NCI-H128 (cell line): Measurements from ENCODE around the gene HTT-AS.

Experiments used
- DNase-seq: peaks from one replicate; lab custom pipeline; 2025; ENCODE audit not compliant: unreplicated experiment; lab: John Stamatoyannopoulos, UW

Gene HTT-AS

DNA sequence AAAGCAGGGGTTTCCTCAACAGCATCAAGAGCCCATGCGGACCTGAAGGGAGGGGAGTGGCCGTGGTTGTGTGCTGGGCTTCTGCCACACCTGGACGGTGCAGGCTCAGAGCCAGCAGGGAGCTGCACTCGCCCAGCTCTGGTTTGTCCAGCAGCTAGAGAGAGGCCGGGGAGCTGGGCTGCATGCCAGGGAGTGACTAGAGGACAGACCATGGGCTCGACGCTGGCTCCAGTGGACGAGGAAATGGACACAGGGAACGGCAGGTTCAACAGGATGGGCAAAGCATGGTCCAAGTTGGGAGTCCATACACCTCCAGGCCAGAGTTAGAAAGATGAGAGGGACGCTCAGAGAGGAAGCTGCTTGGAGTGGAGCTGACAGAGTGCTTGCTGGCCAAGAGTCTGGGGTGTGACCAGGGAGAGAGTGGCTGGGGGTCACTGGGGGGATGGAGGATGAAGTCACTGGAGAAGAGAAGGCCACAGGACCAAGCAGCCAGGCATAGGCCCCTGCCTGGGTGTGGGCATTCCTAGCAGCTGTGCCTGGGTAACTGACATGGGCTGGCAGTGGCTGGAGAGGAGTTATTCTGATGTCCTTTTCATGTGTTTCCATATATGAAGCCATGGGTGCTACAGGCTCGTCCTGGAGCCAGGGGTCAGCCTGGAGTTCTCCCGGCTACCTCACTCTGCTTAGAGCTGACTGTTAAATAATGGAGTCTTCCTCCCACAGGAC is 42.8 kb downstream of the HTT-AS start:
- no peak for DNase-seq

DNA sequence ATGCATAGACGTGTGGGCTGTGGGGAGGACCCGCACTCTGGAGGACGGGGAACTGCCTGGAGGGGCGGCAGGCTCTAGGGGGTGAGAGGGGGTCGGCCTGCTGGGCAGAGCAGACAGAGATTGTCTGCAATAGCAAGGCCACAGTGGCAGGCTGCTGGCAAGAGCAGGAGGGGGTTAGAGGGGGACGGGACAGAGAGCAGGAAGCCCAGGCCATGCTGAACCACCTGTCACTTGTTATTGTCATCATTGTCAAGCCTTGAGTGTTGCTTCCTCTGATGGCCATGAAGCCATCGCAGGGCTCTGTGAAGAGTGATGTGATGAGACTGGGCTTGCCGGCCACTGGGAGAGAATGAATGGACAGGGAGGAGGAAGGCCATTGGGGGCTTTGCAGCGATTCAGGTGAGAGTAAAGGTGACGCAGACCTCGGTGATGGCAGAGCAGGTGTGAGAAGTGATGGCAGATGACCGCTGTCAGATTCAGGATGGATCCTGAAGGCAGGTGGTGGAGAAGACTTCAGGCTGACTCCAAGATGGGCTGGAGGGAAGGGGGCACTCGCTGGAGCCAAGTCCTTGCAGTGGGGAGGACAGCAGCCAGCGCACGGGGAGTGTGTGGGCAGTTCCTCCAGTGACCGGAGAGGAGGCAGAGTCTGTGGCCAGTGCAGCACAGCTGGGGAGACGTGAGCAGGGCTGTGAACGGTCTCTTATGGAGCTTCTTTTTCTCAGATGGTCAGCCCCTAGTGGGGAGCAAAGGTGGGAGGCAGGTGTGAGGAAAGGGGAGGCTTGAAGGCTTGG is 43.6 kb downstream of the HTT-AS start:
- no peak for DNase-seq

DNA sequence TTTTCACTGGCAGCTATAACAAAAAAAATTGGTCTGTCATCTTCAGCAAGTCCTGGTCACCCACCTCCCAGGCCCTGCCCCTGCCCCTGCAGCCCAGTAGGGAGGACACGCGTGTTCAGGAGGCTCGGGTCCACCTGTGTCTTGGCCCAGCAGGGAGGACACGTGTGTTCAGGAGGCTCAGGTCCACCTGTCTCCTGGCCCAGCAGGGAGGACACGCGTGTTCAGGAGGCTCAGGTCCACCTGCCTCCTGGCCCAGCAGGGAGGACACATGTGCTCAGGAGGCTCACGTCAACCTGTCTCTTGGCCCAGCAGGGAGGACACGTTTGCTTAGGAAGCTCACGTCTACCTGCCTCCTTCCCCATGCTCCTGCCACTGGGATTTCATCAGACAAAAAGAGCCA is 44.9 kb downstream of the HTT-AS start:
- DNase-seq, result no peak

DNA sequence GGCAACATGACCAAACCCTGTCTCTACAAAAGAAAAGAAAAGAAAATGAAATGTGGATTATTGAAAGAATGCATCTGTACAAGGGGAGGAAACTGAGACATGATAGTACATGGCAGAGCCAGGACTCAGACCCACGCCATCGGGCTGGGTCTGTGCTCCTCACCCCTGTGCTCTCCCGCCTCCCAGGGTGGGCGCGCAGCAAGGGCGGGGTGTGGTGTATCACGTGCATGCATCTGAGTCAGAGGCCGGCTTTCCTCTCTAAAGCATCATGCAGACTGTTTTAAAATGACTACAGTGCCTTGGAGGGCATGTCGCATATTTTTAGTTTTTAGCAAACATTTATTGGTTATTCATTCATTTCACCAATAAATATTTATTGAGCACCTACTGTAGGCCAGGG is 47.8 kb downstream of the HTT-AS start:
- DNase-seq, result no peak

DNA sequence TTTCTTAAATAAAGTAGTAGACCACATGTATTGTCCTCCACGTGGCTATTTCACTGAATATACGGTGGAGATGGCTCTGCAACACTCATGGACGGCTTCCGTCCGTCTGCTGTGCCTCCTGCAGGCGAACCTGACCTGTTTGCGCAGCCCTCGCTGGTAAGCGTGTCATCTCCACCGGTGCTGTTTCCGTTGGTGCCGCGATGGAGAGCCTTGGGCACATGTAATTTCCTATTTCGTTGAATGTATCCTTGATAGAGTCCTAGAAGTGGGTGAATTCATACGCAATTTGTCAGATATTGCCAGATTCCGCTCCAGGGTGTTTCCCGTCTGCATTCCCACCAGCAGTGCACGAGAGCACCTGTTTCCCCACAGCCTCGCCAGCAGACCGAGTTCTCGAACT is 48.5 kb downstream of the HTT-AS start:
- no peak for DNase-seq

DNA sequence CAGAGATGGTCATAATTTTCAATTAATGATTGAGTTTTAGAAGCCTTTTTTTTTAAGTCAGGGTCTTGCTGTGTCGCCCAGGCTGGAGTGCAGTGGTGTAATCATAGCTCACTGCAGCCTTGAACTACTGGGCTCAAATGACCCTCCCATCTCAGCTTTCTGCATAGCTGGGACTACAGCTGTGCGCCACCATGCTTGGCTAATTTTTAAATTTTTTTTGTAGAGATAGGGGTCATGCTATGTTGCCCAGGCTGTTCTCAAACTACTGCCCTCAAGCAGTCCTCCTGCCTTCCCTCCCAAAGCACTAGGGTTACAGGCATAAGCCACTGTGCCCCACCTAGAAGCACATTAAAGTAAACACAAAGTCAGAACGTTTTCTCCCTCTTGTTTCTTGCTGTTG is 51.7 kb downstream of the HTT-AS start:
- no peak for DNase-seq

DNA sequence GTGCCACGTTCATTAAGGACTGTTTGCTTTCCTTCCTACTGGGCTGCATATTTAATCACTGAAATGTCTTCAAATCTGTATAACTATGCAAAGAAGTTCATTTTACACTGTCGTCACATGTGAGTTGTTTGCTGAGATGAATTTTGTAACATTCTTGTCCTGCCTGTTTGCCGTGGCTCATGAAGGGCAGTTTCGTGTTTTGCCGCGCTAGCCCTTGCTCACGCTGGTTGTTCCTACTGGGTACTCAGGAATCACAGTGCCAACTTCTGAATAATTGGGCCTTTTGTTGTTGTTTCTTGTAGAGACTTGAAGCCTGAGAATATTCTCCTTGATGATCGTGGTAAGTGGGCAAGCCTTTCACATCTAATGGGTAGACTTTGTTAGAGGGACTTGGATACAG is 52.2 kb downstream of the HTT-AS start:
- DNase-seq, result no peak

DNA sequence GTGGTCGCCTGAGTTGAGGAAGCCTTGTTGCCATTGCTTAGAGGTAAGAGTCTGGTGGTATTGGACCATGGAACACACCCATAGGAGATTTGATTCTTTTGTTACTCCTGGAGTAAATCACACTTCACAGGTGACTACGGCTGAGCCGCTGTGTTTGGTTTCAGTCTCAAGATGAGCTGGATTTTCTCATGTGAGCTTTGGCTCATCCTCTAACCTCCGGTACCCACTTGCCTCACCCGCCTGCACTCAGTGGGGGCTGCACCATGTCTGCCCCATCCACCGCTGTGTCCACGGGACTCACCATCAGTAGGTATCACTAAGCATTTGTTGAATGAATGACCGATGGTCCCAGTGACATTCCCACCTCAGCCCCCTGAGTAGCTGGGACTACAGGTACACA is 52.7 kb downstream of the HTT-AS start:
- no peak for DNase-seq

DNA sequence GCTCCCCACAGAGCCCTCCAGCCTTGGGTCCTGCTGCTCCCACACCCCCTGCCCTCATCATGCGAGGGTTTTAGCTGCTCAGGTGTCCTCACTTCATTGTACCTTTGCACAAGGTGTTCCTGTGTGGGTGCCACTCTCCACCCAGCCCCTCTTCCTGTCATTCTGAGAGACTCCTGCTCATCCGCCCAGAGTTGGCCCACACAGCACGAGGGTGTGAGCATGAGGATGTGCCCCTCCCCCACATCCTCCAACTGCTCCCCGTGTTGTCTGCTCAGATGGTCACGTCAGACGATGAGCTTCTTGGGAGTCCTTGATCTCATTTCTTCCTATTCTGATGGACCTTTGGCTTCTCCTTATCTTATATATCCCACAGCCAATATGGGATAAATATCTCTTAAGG is 53.2 kb downstream of the HTT-AS start:
- DNase-seq, result no peak

DNA sequence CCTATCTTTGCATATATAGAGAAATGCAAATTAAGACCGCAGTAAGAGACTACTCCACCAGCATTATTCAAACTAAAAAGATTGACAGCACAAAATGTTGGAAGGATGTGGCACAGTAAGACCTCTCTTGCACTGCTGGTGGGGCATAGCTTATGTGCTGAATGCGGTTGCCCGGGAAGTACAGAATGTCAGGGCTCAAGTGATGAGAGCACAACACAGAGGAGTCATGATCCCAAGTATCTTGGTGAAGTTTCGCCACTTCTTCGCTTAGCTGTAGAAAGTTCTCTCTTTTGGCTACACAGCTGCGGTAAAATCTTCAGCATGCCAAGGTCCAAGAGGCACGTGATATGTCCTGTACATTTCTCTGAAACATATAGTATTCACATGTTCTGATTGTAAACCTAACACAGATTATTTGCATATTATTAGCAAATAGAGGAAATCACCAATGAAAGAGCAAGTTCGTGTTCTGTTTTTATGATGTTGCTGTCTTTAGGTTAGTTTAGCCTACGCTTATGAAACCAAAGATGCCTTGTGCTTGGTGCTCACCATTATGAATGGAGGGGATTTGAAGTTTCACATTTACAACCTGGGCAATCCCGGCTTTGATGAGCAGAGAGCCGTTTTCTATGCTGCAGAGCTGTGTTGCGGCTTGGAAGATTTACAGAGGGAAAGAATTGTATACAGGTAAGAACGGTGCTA is 55.0 kb downstream of the HTT-AS start:
- no peak for DNase-seq

DNA sequence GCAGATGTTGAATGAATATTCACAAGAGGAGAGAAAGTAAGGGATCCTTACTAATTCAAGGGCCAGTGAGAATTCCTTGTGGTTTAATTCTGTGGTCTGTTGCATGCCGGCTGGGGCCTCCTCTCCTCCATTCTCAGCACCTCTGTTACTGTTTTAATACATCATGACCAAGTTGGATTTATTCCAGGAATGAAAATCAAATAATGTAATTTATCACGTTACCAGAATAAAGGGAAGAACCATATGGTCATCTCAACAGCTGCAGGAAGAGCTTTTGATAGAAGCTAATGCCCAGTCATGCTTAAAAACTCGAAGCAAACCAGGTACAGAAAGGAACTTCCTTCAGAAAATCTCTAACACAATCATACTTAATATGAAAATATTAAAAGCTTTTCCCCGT is 56.8 kb downstream of the HTT-AS start:
- DNase-seq, result no peak

DNA sequence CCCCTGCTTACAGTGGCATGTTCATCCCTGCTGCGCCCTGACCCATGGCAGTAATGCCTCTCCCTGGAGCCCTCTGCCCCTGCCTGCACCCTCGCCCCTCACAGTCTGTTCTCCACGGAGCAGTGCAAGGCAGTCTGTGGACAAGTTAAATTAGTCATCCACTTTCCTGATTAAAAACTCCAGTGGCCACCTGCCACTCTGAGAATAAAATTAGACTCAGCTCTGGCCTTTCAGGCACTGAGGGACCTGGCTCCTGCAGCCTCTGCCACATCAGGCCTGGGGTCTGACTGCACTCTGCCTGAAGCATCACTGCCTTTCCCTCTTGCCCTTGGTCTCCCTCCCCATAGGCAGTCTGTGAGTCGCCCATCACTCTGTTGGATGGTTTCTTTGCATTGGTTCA is 57.4 kb downstream of the HTT-AS start:
- no peak for DNase-seq

DNA sequence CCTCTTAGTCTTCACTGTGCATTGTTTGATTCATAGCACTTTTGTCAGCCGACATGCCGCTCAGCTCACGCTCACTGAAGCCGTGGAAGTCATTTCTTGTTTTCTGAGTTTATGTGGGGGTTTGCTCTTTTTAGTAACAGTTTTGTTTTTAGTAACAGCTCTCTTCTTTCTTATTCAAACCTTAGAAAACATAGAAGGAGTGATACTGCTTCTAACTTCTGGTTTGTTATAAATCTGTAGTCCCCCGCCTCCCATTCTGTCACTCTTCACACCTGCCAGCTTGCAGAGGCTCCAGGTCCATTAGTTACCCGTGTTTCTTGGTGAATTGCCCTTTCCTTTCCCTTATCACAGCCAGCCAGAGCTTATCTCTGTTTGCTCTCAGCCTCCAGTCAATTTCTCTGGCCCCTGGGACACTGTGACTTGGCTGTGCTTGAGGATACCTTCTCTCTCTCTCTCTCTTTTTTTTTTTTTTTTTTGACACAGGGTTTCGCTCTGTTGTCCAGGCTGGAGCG is 60.4 kb downstream of the HTT-AS start:
- no peak for DNase-seq
